ENCODE data around the gene CDH26.

Gene CDH26

GRCh38 chr20:59999502-59999901, 41.3 kb downstream of the CDH26 start:
- in situ Hi-C loops (cut with HindIII; ENCODE audit: low pct_unique_long_range_greater_than_20kb, low sequenced_read_pairs) = no loop called here
- no peak for DNase-seq (ENCODE audit: low read depth in 1 of 2, low spot score in 1 of 2)
- TF ChIP-seq JUND (IDR thresholded peaks at IDR 0.05; ENCODE audit: low read depth) = no peak

GRCh38 chr20:60000271-60001042, 42.2 kb downstream of the CDH26 start:
- TF ChIP-seq JUND (IDR thresholded peaks at IDR 0.05; ENCODE audit: low read depth) = no peak
- DNase-seq (ENCODE audit: low read depth in 1 of 2, low spot score in 1 of 2) = no peak
- in situ Hi-C loops (cut with HindIII; ENCODE audit: low pct_unique_long_range_greater_than_20kb, low sequenced_read_pairs) = no loop called here

GRCh38 chr20:60001108-60001507, 42.9 kb downstream of the CDH26 start:
- in situ Hi-C loops (cut with HindIII; ENCODE audit: low pct_unique_long_range_greater_than_20kb, low sequenced_read_pairs) = no loop called here
- no peak for TF ChIP-seq JUND (IDR thresholded peaks at IDR 0.05; ENCODE audit: low read depth)
- no peak for DNase-seq (ENCODE audit: low read depth in 1 of 2, low spot score in 1 of 2)

- no peak for TF ChIP-seq JUND (IDR thresholded peaks at IDR 0.05; ENCODE audit: low read depth)
- DNase-seq (ENCODE audit: low read depth in 1 of 2, low spot score in 1 of 2) = no peak
- in situ Hi-C loops (cut with HindIII; ENCODE audit: low pct_unique_long_range_greater_than_20kb, low sequenced_read_pairs) = no loop called here
Observed at GRCh38 chr20:60003776-60004175, 45.6 kb downstream of the CDH26 start.

- in situ Hi-C loops (cut with HindIII; ENCODE audit: low pct_unique_long_range_greater_than_20kb, low sequenced_read_pairs) = no loop called here
- no peak for TF ChIP-seq JUND (IDR thresholded peaks at IDR 0.05; ENCODE audit: low read depth)
- no peak for DNase-seq (ENCODE audit: low read depth in 1 of 2, low spot score in 1 of 2)
Observed at GRCh38 chr20:60006261-60006660, 48.0 kb downstream of the CDH26 start.

GRCh38 chr20:60007464-60007863, 49.2 kb downstream of the CDH26 start:
- TF ChIP-seq JUND (IDR thresholded peaks at IDR 0.05; ENCODE audit: low read depth) = no peak
- no peak for DNase-seq (ENCODE audit: low read depth in 1 of 2, low spot score in 1 of 2)
- in situ Hi-C loops (cut with HindIII; ENCODE audit: low pct_unique_long_range_greater_than_20kb, low sequenced_read_pairs) = no loop called here

GRCh38 chr20:60008130-60008808, 50.0 kb downstream of the CDH26 start:
- no peak for TF ChIP-seq JUND (IDR thresholded peaks at IDR 0.05; ENCODE audit: low read depth)
- no peak for DNase-seq (ENCODE audit: low read depth in 1 of 2, low spot score in 1 of 2)
- in situ Hi-C loops (cut with HindIII; ENCODE audit: low pct_unique_long_range_greater_than_20kb, low sequenced_read_pairs) = no loop called here

GRCh38 chr20:60009318-60009717, 51.1 kb downstream of the CDH26 start:
- no peak for TF ChIP-seq JUND (IDR thresholded peaks at IDR 0.05; ENCODE audit: low read depth)
- no peak for DNase-seq (ENCODE audit: low read depth in 1 of 2, low spot score in 1 of 2)
- in situ Hi-C loops (cut with HindIII; ENCODE audit: low pct_unique_long_range_greater_than_20kb, low sequenced_read_pairs) = no loop called here

- no peak for DNase-seq (ENCODE audit: low read depth in 1 of 2, low spot score in 1 of 2)
- in situ Hi-C loops (cut with HindIII; ENCODE audit: low pct_unique_long_range_greater_than_20kb, low sequenced_read_pairs) = no loop called here
- TF ChIP-seq JUND (IDR thresholded peaks at IDR 0.05; ENCODE audit: low read depth) = no peak
Observed at GRCh38 chr20:60009826-60010616, 51.8 kb downstream of the CDH26 start.

GRCh38 chr20:60010689-60011458, 52.7 kb downstream of the CDH26 start:
- no peak for TF ChIP-seq JUND (IDR thresholded peaks at IDR 0.05; ENCODE audit: low read depth)
- in situ Hi-C loops (cut with HindIII; ENCODE audit: low pct_unique_long_range_greater_than_20kb, low sequenced_read_pairs) = no loop called here
- DNase-seq (ENCODE audit: low read depth in 1 of 2, low spot score in 1 of 2) = no peak

GRCh38 chr20:60011512-60012507, 53.6 kb downstream of the CDH26 start:
- no peak for TF ChIP-seq JUND (IDR thresholded peaks at IDR 0.05; ENCODE audit: low read depth)
- DNase-seq (ENCODE audit: low read depth in 1 of 2, low spot score in 1 of 2) = no peak

More at GRCh38 chr20:60011512-60012507, 53.6 kb downstream of the CDH26 start:
- in situ Hi-C loops (cut with HindIII; ENCODE audit: low pct_unique_long_range_greater_than_20kb, low sequenced_read_pairs) = no loop called here

All from T47D (cell line).